HG02852 (cell line): ENCODE results near the gene MBD2.
"Not testable (repeated sequence)": the region's sequence is repeated elsewhere in the genome, so short reads cannot be mapped to it uniquely, and the experiment has no call there.

ENCODE experiments used
- ATAC-seq: cut with Tn5 transposase; IDR thresholded peaks from one replicate; pipeline ENCODE4 v1.9.1; 2021; ENCODE audit warnings: mild to moderate bottlenecking, moderate library complexity; ENCODE audit not compliant: unreplicated experiment

The MBD2 gene

DNA sequence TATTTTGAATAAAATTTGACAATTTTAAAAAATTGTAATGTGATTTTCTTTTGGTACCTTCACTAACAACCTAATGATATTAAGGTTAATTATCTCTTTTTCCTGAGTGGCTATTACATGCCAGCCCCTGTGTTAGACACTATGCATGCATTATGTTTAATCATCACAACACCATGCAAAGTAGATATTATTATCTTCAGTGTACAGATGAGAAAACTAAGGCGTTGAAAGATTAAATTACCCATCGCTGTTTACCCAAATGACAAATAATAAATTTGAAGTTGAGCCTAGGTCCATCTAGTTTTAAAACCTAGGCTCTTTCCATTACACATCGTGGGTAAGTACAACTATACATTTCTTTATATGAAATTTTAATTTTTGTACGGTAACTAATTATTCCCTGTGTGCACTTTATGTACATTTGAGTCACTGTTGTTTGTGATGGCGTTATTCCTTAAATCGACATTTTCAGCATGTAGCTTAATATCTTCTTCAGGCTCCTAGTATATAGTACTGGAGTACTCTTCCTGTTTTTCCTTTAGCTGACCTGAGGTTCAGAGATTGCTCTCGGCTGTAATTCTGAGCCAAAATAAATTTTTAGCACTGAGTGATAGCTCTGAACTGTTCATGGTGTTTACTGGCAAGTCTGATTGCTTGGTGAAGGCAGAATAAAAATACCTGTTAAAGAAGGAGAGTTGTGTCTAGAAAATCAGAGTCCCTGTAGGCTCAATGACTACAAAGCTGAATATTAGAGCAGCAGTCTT is 13.9 kb upstream of the MBD2 start:
- ATAC-seq: no peak

DNA sequence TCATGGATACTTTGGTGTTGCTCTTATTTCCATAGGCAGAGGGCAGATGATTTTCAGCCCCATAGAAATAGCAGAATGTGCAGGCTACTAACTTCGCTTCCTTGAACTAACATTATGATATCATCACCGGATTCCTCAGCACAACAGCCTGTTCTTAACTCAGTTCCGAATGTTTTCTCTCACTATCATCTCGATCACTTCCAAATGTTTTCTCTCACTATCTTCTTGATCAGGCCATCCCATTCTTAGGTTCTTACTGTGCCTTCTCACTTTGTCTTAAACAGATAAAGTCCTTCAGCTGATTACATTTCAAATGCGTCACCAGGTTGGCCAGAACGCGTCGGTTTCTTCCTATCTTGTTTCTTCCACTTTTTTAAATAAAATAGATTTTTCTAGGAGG is 11.4 kb upstream of the MBD2 start:
- no peak for ATAC-seq

DNA sequence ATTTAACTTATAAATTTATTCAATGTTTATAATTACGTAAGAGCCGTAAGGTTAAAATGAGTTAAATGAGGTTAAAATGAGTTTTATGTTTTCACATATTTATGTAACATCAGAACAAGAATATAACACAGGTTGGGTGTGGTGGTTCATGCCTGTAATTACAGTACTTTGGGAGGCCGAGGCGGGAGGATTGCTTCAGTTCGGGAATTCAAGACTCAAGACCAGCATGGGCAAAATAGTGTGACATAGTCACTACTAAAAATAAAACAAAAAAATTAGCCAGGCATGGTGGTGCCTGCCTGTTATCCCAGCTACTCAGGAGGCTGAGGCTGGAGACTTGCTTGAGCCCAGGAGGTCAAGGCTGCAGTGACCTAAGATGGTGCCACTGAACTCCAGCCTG is 9.3 kb upstream of the MBD2 start:
- no peak for ATAC-seq

DNA sequence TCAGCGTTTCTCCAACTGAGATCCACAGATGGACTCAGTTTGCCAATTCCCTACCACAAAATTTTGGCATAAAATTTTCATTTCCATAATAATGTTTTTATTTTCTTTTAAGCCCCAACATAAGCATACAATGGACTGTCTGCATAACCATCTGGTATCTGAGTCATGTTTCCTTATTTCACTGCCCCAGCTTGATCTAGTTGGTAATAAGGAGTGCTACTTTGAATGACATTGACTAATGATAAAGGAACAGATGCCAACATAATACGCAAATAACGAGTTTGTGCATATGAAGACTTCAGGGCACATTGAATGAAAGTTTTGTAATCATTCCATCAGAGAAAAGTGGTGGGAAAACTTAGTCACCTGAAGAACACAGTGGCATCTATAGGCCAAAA is 8.8 kb upstream of the MBD2 start:
- ATAC-seq: no peak

DNA sequence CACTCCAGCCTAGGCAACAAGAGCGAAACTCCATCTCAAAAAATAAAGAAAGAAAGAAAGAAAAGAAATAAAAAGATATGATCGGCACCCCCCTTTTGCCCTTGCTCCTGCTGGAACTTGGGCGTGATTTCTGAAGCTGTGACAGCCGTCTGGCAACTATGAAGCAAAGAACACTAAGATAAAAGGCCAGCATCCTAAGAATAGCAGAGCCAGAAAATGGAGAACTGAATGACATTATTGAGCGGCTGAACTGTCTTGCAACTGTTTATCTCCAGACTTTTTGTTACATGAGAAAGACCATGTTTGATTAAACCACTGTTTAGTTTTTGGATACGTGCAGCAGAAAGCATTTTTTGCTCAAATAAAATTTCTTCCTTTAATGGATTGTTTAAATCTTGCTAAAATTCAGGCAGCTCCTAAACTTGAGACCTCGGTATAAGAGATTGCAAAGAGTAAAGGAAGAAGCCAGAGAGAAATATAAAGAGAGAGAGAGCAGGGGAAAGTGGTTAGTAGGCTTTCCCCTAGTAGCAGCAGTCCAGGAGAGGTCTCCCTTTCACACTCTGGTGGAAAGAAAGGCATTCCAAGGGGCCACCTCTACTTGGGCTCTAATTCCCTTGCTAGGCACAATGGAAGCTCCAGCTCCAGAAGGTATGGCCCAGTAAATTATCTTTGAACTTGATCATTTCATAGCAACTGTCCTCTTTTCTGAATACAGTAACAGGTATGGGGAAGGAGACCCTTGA is 8.2 kb upstream of the MBD2 start:
- no peak for ATAC-seq

DNA sequence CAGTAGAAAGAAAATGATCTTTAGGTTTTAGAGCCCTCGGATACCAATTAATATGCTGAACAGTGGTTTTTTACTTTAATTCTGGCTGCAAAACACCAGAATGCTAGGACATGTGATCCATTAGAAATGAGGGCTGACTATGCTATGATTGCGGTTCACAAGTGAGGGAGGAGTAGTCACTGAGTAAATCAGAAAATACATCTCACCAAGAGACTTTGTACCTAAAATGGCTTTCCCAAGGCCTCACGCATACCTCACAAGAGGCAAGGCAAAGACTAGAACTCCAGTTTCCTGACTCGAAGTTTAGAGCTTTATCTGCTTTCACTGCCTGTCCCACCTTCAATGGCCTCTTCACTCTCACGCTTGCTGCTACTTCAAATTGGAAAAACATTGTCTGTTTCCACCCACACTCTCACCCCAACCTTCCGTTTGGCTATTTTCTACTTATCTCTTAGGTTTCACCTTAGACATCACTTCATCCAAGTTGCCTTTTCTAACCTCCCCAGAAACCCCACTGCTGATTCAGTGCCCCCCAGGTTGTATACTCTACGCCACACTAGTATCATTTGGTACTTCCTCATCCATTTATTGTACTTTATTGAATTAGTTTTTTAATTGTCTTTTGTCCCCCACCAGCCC is 5.1 kb upstream of the MBD2 start:
- peak; percentile 41 for ATAC-seq

DNA sequence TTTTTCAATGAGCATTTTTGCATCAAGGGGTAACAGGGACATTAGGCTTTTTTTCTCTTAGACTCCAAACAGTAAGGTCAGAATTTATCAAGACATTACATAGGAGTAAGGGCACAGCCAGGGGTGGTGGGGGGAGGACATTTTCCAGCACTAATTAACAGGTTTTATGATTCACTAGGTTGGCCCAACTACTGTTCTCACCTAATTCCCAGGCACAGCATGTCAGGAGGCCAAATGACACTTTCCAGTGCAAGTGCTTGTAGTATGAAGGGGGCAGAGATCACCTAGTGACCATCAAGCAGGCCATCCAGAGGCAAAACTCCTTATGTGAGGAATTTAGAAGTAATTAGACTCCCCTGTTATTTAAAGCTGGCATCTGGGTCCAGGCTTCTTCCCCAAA is 3.9 kb upstream of the MBD2 start:
- no peak for ATAC-seq

DNA sequence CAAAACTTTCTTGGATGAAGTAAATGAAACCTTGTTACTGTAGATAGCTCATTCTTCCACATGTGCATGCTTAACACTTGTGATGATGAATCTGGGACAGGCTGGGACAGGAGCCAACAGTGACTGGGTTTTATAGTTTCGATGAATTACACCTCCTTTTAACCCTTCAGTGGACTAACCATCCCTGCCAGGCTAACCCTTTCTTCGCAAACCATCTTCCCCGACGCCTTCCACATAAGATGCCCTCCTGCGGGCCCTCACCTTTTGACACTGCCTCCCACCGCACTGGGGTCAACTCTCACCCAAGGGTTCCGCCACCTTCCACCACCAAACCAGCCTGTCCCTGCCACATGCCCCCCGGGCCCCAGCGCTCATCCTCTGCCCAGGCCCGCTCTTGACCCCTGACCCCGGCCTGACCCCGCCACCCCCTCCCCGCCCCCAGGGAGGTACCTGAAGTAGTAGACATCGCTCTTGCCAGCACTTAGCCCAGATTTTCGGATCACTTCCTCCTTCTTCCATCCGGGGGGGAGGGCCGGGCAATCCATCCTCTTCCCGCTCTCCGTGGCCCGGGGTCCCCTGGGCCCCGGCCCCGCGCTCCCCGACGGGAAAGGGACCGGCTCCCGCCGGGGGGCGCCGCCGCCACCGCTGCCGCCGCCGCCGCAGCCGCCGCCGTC is 764 bp downstream of the MBD2 start:
- peak; percentile 11 for ATAC-seq

DNA sequence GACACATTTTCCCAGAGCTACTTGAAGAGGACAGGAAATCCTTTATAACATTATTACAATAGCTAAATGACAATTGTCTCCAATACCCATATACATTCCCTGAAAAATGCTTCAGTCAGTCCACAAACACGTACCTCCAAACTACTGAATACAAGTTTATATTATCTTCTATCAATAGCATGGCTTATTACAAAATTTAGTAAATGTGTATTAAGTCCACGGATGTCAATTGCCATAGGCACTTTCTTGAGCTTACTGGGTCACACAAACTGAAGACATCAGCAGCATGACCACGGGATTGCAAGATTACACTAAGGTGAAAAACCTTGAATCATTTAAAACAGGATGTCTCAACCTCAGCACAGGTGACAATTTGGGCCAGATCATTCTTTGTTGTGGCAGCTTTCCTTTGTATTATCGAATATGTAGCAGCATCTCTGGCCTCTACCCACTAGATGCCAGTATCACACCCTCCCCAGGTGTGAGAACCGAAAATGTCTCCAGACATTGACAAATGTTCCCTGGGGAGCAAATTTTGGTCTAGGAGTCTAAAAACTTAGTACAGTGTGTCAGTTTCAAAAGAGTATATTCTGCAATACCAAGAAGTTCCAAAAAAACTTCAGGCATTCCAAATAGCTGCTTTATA is 1.4 kb downstream of the MBD2 start:
- ATAC-seq: peak; percentile 17

DNA sequence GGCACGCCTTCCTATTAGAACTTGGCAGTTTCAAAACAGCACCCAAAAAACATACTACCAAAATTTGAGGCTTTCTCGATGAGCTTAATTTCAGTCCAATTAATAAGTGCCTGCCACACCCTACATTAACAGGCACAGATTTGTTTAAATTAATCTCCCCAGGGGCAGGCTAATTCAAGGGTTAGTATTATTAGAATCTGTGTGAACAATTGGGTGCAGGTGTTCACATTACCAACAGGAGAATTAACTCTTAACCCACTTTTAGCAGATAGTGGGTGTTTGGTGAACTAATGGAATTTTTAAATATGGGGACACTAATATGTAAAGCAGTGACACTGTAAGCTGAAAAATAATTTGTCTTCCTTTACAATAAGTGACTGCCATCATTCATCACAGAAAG is 4.1 kb downstream of the MBD2 start:
- no peak for ATAC-seq

DNA sequence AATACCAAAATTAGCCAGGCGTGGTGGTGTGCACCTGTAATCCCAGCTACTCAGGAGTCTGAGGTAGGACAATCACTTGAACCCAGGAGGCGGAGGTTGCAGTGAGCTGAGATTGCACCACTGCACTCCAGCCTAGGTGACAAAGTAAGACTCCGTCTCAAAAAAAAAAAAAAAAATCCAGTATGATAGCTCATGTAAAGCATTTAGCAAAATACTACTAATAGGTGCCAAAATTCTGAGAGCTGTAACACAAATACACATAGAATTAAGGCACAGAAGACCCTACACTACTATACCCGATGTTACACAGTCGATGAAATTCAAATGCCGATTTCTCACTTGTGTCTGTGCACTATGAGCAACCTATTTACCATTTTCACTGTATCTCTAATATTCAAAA is 5.7 kb downstream of the MBD2 start:
- not testable (repeated sequence) for ATAC-seq

DNA sequence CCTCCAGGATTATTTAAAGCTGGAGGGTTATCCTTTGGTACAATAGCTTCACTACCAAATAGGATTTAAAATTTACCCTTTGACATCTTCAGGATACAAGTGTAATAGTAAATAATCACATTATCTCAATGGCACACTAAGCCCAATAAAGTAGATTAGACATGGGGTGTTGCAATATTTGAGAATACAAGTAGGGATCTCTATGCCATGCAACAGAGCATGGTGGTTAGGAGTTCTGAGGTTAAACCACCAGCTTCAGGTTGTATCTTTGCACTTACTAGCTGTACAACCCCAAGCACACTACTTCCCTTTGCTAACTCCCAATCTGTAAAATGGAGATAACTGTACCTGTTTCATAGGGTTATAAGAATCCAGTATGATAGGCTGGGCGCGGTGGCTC is 6.2 kb downstream of the MBD2 start:
- no peak for ATAC-seq

DNA sequence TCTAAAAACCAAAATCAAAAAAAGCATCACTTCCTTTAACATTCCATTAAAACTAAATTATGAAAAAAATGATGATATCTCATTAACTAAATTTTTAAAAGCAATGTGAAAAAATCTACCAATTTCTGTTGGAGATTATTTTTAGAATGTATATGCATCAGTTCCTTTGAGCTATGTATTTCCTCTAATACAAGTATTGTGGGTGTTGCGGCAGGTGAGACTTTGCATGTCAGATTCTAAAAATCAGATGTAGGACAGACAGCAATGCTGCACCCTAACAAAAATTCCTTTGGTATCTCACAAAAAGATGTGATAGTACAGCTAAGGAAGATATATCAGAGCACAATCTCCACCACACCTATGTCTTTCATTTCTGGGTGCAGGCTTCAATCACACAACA is 6.8 kb downstream of the MBD2 start:
- peak; percentile 51 for ATAC-seq

DNA sequence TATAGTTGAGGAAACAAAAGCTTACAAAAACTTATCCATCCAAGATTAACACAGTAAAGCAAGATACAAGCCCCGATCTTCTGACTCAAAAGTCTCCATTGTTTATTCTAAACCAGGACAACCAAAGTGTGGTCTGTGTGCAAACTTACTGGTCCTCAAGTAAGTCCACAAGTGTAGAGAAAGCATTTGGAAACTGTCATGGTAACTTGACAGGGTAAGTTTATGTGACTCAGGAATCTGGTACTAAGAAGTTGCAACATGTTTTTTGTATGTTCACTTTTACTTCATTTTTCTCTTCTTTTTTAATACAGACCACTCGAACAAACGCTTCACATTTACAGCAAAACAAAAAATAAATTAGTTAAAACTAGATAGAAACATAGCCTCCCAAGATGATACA is 9.4 kb downstream of the MBD2 start:
- ATAC-seq: no peak

DNA sequence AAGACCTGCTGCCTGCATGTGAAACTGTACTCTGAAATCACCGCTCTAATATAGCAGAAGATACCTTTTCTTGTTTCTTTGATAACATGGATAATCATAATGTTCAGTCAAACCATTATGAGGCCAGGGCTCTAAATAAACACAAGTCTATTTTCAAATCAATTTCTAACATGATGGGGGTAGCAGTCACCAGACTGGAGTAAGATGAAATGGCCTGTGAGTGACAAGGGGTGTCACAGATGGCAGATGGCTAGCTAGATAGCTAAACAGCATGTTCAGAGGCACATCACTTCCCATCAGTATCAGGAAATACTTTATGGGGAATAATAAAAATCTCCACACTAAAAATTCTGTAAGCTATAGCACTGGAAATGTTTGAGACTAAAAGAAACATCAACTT is 14.0 kb downstream of the MBD2 start:
- ATAC-seq: peak; percentile 31

DNA sequence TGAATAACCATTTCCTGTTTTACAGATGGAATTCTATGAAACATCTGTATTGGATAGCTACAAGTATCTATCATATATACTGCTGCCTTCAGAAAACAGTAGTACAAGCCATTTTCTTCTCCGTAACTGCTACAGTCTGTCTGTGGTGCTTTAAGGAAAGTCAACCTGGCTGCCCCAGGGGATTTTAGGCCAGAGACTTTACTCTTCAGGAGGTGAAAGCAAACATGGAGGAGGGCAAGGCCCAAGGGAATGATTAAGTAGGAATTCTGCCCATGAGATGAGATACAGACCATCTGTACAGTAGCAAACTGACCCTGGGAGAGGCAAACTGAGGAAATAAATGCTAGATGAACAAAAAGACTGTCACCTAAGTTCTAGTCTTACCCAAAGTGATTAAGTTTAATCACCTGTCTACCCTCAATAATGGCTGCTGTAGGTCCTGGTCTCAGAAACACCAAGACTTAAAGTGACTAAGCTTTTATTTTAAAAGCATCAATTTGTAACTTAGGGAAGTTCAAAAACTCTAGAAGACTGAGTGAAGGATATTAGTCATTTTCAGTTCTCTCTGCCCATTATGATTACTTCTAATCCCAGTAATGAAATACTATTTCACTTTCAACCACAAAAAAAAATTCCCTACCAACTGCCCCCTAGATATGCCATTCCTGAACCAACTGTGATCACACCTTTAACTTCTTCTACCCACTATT is 14.8 kb downstream of the MBD2 start:
- peak; percentile 85 for ATAC-seq

DNA sequence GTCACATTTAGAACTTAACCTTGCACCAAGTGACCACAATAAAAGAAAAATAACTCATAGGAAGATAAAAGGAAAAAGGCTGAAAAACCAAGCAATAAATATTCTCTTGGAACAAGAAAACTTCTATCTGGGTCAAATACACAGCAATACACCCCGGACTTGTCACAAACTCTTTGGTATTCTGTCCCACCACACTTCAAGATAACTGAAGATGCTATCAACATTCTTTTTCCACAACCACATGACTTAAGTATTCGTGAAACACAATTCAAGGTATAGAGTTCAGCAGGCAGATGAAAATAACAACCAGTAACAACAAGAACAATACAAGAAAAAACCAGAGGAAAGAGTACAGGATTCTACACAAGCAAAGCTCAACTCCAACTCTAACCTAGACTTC is 18.0 kb downstream of the MBD2 start:
- ATAC-seq: no peak

DNA sequence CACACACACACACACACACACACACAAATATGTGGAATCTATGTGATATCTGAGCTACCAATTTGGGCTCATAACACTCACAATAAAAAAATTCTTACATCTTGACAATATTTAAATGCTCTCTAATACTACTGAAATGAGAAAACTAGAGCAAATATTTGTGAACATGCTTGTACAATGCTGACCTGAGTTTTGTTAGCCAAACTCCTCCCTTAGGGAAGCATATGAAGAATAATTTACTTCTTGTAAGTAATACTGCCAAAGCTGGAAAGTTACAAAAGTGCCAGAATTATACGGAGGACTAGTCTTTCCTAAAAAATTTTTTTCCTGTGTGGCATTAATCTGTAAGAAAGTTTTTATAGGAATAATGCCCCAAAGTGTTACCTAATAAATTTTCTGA is 18.5 kb downstream of the MBD2 start:
- ATAC-seq: no peak

DNA sequence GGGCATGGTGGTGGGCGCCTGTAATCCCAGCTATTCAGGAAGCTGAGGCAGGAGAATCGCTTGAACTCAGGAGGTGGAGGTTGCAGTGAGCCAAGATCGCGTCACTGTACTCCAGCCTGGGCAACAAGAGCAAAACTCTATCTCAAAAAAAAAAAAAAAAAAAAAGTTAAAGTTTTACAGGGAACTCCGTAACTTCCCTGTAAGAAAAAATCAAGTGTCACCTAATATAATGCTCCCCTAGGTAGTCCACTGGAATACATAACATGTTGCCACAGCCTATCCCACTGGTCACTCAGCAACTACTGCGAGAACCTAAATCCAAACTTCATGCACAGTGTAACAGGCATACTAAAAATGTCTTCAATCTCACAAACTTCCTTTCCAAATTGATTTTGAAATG is 19.0 kb downstream of the MBD2 start:
- not testable (repeated sequence) for ATAC-seq

DNA sequence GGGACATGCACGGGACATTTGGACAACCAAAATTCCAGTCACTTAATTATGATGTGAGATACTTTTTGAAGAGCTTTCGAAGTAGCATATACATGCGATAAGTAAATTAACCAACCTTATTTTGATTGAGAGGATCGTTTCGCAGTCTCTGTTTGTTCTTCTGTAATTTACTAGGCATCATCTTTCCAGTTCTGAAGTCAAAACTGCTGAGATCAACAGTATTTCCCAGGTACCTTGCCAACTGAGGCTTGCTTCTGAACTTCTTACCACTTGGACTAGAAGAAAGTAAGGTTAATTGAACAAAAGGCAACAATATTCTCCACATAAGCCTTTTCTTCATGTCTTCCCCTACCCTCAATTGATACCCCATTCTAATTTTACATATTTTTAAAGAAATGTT is 19.6 kb downstream of the MBD2 start:
- ATAC-seq: no peak
